ENCODE data around the gene PGM1. TPM values are rescaled to one million over a fixed set of nuclear protein-coding genes. Genes with fewer than 3 reads are reported as not detected.
A peak's percentile ranks its signal among the peaks of the same experiment; 100 is the strongest.

The PGM1 gene
- total RNA-seq, 1 experiment from 2014 or later: 54.6 TPM

GRCh38 chr1:63663873-63664272 is 70.7 kb downstream of the PGM1 start:
- Histone ChIP-seq H2AFZ (ENCODE audit: low read depth, low read length, poor library complexity, severe bottlenecking) (no peak overlapping the region), H3K9ac (ENCODE audit: low read length) (0 out of 2 replicates have a peak overlapping the region, but pooled peaks have one; percentile 61), H3K9me3 (ENCODE audit: control insufficient read depth in 1 of 2, insufficient read depth in 1 of 2, low read depth in 1 of 2, low read length in 2 of 2) (peaks cover 0 to 15% of the 10 kb centered on the region in 2 experiments; a peak in 1 of 4 replicates), H3K27me3 (ENCODE audit: insufficient read depth, low read length) (no peaks in the 10 kb centered on the region), H3K4me1 (ENCODE audit: control insufficient read depth in 1 of 2, insufficient read depth in 2 of 2, low read length in 2 of 2) (peaks cover 34 to 63% of the 10 kb centered on the region in 2 experiments), H3K36me3 (ENCODE audit: control insufficient read depth in 1 of 2, insufficient read depth in 2 of 2, low read length in 2 of 2) (peaks cover 0 to 9% of the 10 kb centered on the region in 2 experiments; a peak in 1 of 4 replicates), H3K4me3 (replicated peaks in 1 of 2; ENCODE audit: low read depth in 1 of 2, low read length in 2 of 2) (no peak overlapping the region), H3K9me2 (ENCODE audit: insufficient read depth) (no peaks in the 10 kb centered on the region), H4K20me1 (ENCODE audit: insufficient read depth) (no peaks in the 10 kb centered on the region), H3K4me2 (ENCODE audit: low read length) (peak overlapping the region; percentile 68), H3K79me2 (ENCODE audit: insufficient read depth, low read length) (no peaks in the 10 kb centered on the region), H3K27ac (ENCODE audit: low read depth, low read length) (peak overlapping the region; percentile 91; the same call in 1 of the 2 replicates)
- CTCF ChIA-PET: interaction anchor here (5.3 kb wide), 1 partner anchor 10 kb away, joined by 33 read pairs; no protein-coding TSS in a partner anchor
- RAD21 ChIA-PET (ENCODE audit: low non-redundant PET in 1 of 2, low total read pairs in 2 of 2, uncharacterized antibody in 2 of 2, unreplicated experiment in 2 of 2): no interaction called here
- POLR2A ChIA-PET: no interaction called here
- DNase-seq (ENCODE audit: low read depth, low spot score) (no peak), ATAC-seq (no peak)
- TF ChIP-seq POLR2A (IDR thresholded peaks at IDR 0.05; ENCODE audit: borderline replicate concordance, extremely low read depth, insufficient read depth, insufficient read length) (no peak), EZH2phosphoT487 (IDR thresholded peaks at IDR 0.05; ENCODE audit: borderline replicate concordance) (no peak), CTCF (IDR thresholded peaks at IDR 0.05 in 2 of 3, conservative IDR thresholded peaks at IDR 0.05 in 1 of 3; ENCODE audit: borderline replicate concordance in 1 of 3, insufficient read depth in 1 of 3, low read depth in 2 of 3, low read length in 2 of 3) (no peak), JUND (IDR thresholded peaks at IDR 0.05) (no peak), MAX (IDR thresholded peaks at IDR 0.05) (no peak), REST (IDR thresholded peaks at IDR 0.05; ENCODE audit: low read depth) (no peak), RAD21 (IDR thresholded peaks at IDR 0.05; ENCODE audit: low read depth) (no peak), SIN3A (IDR thresholded peaks at IDR 0.05; ENCODE audit: low read depth) (no peak), EZH2 (IDR thresholded peaks at IDR 0.05) (no peak), SP1 (IDR thresholded peaks at IDR 0.05; ENCODE audit: low read depth) (no peak), ZBTB33 (IDR thresholded peaks at IDR 0.05; ENCODE audit: extremely low read depth, insufficient replicate concordance, low read length) (no peak), CBX3 (IDR thresholded peaks at IDR 0.05; ENCODE audit: low read depth) (no peak), POLR2AphosphoS5 (IDR thresholded peaks at IDR 0.05; ENCODE audit: low read depth, low read length) (no peak), ZNF274 (IDR thresholded peaks at IDR 0.05; ENCODE audit: low read depth, low read length) (no peak), ELF1 (IDR thresholded peaks at IDR 0.05; ENCODE audit: borderline replicate concordance, low read depth) (no peak), TCF7L2 (IDR thresholded peaks at IDR 0.05; ENCODE audit: borderline replicate concordance, extremely low read depth, insufficient read depth, insufficient read length) (no peak), SRF (IDR thresholded peaks at IDR 0.05; ENCODE audit: low read depth) (no peak), ATF3 (IDR thresholded peaks at IDR 0.05) (no peak), YY1 (IDR thresholded peaks at IDR 0.05; ENCODE audit: extremely low read depth, insufficient replicate concordance, low read depth, low read length) (no peak)
- intact Hi-C loops (cut with micrococcal nuclease): no loop called here
- BruUV-seq (replicated peaks): no TSS peak

Measured in HCT116 (cell line).